Loucy (cell line): ENCODE results near the gene RABGGTA.

Experiments used
- H2AFZ ChIP-seq: fragments of 200-600 bp; sonication (generic); 2 replicates; pipeline ENCODE4 v1.6.0; 2016; ENCODE audit warnings: antibody characterized with exemption, mild to moderate bottlenecking, low read length, moderate library complexity
- H3F3A ChIP-seq: fragments of 200-600 bp; 2 replicates; pipeline ENCODE4 v1.6.0; 2016; ENCODE audit warnings: antibody characterized with exemption, low read depth, mild to moderate bottlenecking
- H3K27me3 ChIP-seq: fragments of 200-600 bp; sonication (generic); 2 replicates; pipeline ENCODE4 v1.6.1; 2014; ENCODE audit warnings: low read length, mild to moderate bottlenecking; ENCODE audit not compliant: insufficient read depth, poor library complexity, severe bottlenecking
- H3K36me3 ChIP-seq: fragments of 200-600 bp; sonication (generic); 2 replicates; pipeline ENCODE4 v1.6.1; 2016; ENCODE audit warnings: low read length; ENCODE audit not compliant: insufficient read depth
- H3K4me1 ChIP-seq: fragments of 200-600 bp; sonication (generic); 2 replicates; pipeline ENCODE4 v1.5.1; 2014; ENCODE audit warnings: low read length, mild to moderate bottlenecking; ENCODE audit not compliant: insufficient read depth, poor library complexity, severe bottlenecking
- H3K4me2 ChIP-seq: fragments of 200-600 bp; sonication (generic); 2 replicates; pipeline ENCODE4 v1.6.0; 2014; ENCODE audit warnings: antibody characterized with exemption, low read length, low read depth, mild to moderate bottlenecking; ENCODE audit not compliant: poor library complexity, severe bottlenecking
- H3K4me3 ChIP-seq: fragments of 200-600 bp; sonication (generic); 2 replicates; pipeline ENCODE4 v1.5.1; 2014; ENCODE audit warnings: low read length, mild to moderate bottlenecking, mixed read lengths; ENCODE audit not compliant: poor library complexity, severe bottlenecking
- H3K79me2 ChIP-seq: fragments of 200-600 bp; sonication (generic); 2 replicates; pipeline ENCODE4 v1.6.1; 2014; ENCODE audit warnings: low read length; ENCODE audit not compliant: insufficient read depth
- H3K9ac ChIP-seq: fragments of 200-600 bp; sonication (generic); 2 replicates; pipeline ENCODE4 v1.6.0; 2014; ENCODE audit warnings: mild to moderate bottlenecking, low read depth, low read length, moderate library complexity; ENCODE audit not compliant: poor library complexity, severe bottlenecking
- H3K9me2 ChIP-seq: fragments of 200-600 bp; sonication (generic); replicated peaks from 2 replicates; pipeline ENCODE4 v1.6.1; 2016; ENCODE audit warnings: low read depth, low read length, mixed read lengths
- H3K9me3 ChIP-seq: fragments of 200-600 bp; sonication (generic); 2 replicates; pipeline ENCODE4 v1.6.1; 2014; ENCODE audit warnings: mild to moderate bottlenecking, antibody characterized with exemption, low read length, low read depth; ENCODE audit not compliant: insufficient read depth
- H4K20me1 ChIP-seq: fragments of 200-600 bp; sonication (generic); 2 replicates; pipeline ENCODE4 v1.6.0; 2014; ENCODE audit warnings: antibody characterized with exemption, low read length, mild to moderate bottlenecking; ENCODE audit not compliant: insufficient read depth, poor library complexity, severe bottlenecking
- CTCF ChIP-seq: fragments of 200-600 bp; sonication (generic); conservative IDR thresholded peaks from 2 replicates; pipeline ENCODE4 v1.5.1; 2014; ENCODE audit warnings: mild to moderate bottlenecking, antibody characterized with exemption, low read length
- EZH2phosphoT487 ChIP-seq: fragments of 200-600 bp; IDR thresholded peaks from 2 replicates; pipeline ENCODE4 v1.6.1; 2018; ENCODE audit warnings: antibody characterized with exemption, mild to moderate bottlenecking, moderate library complexity, borderline replicate concordance

The RABGGTA gene

DNA sequence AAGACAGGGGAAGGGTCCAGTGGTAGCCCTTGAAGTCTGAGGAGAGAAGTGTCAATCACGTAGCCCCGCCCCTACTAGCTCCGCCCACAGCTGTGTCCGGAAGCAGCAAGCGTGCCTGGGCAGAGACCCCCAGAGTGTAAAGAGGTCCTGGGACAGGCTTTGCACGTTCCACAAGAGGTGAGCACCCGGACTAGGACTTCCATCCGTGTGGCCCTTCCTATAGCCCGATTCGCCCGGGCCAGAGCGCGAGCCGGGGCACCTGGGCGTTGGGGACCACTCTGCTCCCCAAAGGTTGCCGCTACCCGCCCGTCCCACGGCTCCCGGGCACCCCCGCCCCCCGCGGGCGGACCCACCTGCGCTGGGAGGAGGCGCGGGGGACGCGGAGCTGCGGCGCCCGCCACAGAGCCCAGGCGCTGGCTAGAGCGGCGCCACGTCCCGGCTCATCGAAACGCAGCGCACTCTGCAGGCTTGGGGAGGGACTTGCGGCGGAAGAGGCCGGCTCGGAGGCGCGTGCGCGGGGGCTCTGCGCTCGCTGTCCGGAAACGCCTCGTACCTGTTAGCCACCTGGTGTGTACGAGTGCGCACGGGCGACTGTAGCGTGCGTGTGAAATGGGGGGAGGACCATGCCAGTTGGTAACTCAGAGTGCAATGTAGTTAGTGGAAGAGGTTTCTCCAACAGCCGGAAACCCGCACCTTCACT, at the start of gene RABGGTA:
RABGGTA (minus strand) TSS at position 464 of the 700 bp plus-strand sequence. CDS start 482 bp downstream, outside the sequence.
- peak within 1 kb of the TSS; percentile 89 for H2AFZ ChIP-seq
- H3K27me3 ChIP-seq, result no peaks in the 10 kb centered on the region
- no peaks in the 10 kb centered on the region for H3K9me2 ChIP-seq
- no peaks in the 10 kb centered on the region for H3F3A ChIP-seq
- H3K4me3 ChIP-seq, result peak within 1 kb of the TSS; percentile 84
- peak within 1 kb of the TSS; percentile 92 for H3K9ac ChIP-seq
- no peak for TF ChIP-seq EZH2phosphoT487
- peak; percentile 71 for TF ChIP-seq CTCF
- H4K20me1 ChIP-seq, result no peaks in the 10 kb centered on the region
- H3K4me2 ChIP-seq, result peak within 1 kb of the TSS; percentile 97
- H3K9me3 ChIP-seq, result no peaks in the 10 kb centered on the region
- peaks cover 14% of the 10 kb centered on the region; the same call in 1 of the 2 replicates for H3K79me2 ChIP-seq
- peaks cover 14% of the 10 kb centered on the region for H3K4me1 ChIP-seq
- no peaks in the 10 kb centered on the region for H3K36me3 ChIP-seq

DNA sequence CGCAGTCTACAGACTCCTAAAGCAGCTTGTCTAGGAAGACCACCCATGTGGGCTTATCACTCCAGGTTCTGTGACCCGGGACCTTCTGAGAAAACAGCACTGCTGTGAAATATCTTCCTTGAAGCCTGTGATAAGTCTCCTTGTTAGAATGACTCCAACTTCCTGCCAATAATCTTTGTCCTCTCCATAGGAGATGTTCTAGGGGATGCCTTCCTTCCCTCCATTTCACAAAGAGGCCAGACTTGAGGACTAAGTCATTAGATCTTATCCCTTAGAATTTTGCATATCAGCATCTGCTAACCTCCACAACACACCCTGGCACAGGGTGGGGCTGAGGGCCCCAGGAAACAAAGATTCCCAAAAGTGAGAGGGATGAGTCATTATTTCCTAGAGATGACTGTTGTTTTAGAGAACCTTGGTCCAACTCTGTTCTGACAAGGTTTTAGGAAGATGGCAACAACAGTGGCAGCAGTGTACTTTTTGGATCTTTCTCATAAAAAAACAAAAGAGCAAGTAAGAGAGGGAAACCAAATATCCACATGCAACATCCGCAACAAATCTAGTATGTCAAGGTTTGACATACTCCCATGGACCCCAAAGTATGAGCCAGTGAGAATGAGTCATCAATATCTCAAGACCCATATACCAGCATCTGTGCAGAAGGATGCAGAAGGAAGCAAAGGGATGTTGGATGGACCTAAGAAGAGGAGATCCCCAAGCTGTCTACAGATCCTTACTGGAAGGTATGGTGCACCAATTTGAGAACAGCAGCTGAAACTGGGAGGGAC, 45.9 kb upstream of the RABGGTA start:
- Histone ChIP-seq H3K9ac (no peak overlapping the region), H3K4me1 (peaks cover 22% of the 10 kb centered on the region), H3K4me2 (no peak overlapping the region), H3K36me3 (no peaks in the 10 kb centered on the region), H3K4me3 (no peak overlapping the region), H3F3A (no peaks in the 10 kb centered on the region), H3K9me3 (no peaks in the 10 kb centered on the region), H3K9me2 (no peaks in the 10 kb centered on the region), H3K79me2 (no peaks in the 10 kb centered on the region), H3K27me3 (no peaks in the 10 kb centered on the region), H2AFZ (no peak overlapping the region), H4K20me1 (no peaks in the 10 kb centered on the region)
- no peak for TF ChIP-seq CTCF
- no peak for TF ChIP-seq EZH2phosphoT487

GRCh38 chr14:24316597-24316950, 45.2 kb upstream of the RABGGTA start:
- H3K9me2 ChIP-seq, result no peaks in the 10 kb centered on the region
- no peaks in the 10 kb centered on the region for H4K20me1 ChIP-seq
- H3K9ac ChIP-seq, result no peak overlapping the region
- no peaks in the 10 kb centered on the region for H3K79me2 ChIP-seq
- TF ChIP-seq CTCF (no peak), EZH2phosphoT487 (no peak)
- no peak overlapping the region for H3K4me2 ChIP-seq
- H3F3A ChIP-seq, result no peaks in the 10 kb centered on the region
- H3K27me3 ChIP-seq, result no peaks in the 10 kb centered on the region
- H3K4me3 ChIP-seq, result no peak overlapping the region
- H2AFZ ChIP-seq, result no peak overlapping the region
- H3K4me1 ChIP-seq, result peaks cover 24% of the 10 kb centered on the region
- H3K9me3 ChIP-seq, result no peaks in the 10 kb centered on the region
- H3K36me3 ChIP-seq, result no peaks in the 10 kb centered on the region
